ENCODE results near the gene PCF11. TPM values are rescaled to one million over a fixed set of nuclear protein-coding genes. Genes with fewer than 3 reads are reported as not detected.

The PCF11 gene
- total and polyA plus RNA-seq, 2 of the 13 experiments (the other 11 are each of a cell fraction or from before 2014, with no cell fraction given), result 40.3 to 47.7 TPM

DNA sequence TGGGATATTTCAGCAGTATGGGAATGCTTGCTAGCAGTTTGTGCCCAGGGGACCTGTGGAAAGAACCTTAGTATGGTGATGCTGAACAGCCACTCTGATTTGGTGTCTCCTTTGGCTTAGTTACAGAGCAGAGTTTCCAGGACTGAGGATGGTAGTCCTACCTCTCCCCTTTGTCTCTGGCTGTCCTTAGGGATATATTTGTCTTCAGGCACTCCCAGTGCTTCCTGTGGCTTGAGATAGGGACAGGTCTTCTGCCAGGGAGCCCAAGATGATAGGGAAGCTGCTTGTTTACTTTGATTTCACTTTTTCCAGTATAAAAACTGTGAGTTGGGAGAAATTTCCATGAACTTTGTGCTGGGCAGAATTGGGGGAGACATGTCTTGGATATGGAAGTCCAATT, 64.8 kb downstream of the PCF11 start:
- H3K79me2 ChIP-seq (ENCODE audit: insufficient read depth, low read length), result no peaks in the 10 kb centered on the region
- ChIA-PET CTCF (ENCODE audit: low intra/inter-chr PET ratio, low total read pairs) (no interaction called here), POLR2A (no interaction called here)
- H3K36me3 ChIP-seq (replicated peaks in 1 of 2; ENCODE audit: control insufficient read depth in 1 of 2, insufficient read depth in 2 of 2, low read length in 2 of 2), result no peaks in the 10 kb centered on the region
- no peak for TF ChIP-seq NPAS2 (CRISPR knock-in tag; IDR thresholded peaks at IDR 0.05; ENCODE audit: borderline replicate concordance)
- H3K4me3 ChIP-seq (replicated peaks in 1 of 3; ENCODE audit: insufficient read depth in 1 of 3, low read depth in 2 of 3, low read length in 3 of 3), result no peak overlapping the region
- no peak for DNase-seq (ENCODE audit: low spot score)
- no peak overlapping the region for H2AFZ ChIP-seq (ENCODE audit: low read length)
- FAIRE-seq, result no peak
- intact Hi-C loops (cut with micrococcal nuclease; ENCODE audit: unreplicated experiment), result no loop called here
- no peak overlapping the region for H3K4me2 ChIP-seq (ENCODE audit: low read depth, low read length)
- no peaks in the 10 kb centered on the region for H4K20me1 ChIP-seq (ENCODE audit: insufficient read depth, low read length)
- no TSS peak for BruUV-seq (replicated peaks)
- in situ Hi-C loops (cut with HindIII; ENCODE audit: extremely low pct_ligation_motif_present, low pct_unique_long_range_greater_than_20kb), result loop anchor here (10.0 kb wide), 1 partner anchor 593 kb away; no protein-coding TSS in a partner anchor
- no peak for ATAC-seq
- H3K27me3 ChIP-seq (ENCODE audit: control insufficient read depth in 1 of 2, insufficient read depth in 2 of 2, low read length in 2 of 2), result peaks cover 0 to 1% of the 10 kb centered on the region in 2 experiments; a peak in 2 of 5 replicates
- H3K4me1 ChIP-seq (ENCODE audit: insufficient read depth, low read length), result no peaks in the 10 kb centered on the region
- no peak overlapping the region for H3K9ac ChIP-seq (ENCODE audit: insufficient read depth, low read depth, low read length)
- no peak overlapping the region for H3K27ac ChIP-seq (ENCODE audit: extremely low read length, insufficient read depth, low read length)
- no peaks in the 10 kb centered on the region for H3K9me3 ChIP-seq (ENCODE audit: low read length)

DNA sequence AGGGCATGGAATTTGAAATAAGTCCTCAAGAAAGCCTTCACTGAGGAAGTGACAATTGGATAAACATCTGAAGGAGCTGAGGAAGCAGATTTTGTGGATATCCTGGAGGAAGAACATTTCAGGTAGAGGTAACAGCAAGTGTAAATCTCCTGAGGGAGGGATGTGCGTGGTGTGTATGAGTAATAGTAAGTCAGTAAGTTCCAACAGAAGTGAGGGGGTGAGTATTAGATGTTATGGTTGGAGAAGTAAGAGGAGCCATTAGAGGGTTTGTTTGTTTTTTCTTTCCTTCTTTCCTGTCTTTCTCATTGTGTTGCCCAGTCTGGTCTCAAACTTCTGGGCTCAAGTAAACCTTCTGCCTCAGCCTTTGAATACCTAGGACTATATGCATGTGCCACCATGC, 65.6 kb downstream of the PCF11 start:
- no TSS peak for BruUV-seq (replicated peaks)
- H3K4me1 ChIP-seq (ENCODE audit: insufficient read depth, low read length), result no peaks in the 10 kb centered on the region
- H3K9me3 ChIP-seq (ENCODE audit: low read length), result no peaks in the 10 kb centered on the region
- H3K4me2 ChIP-seq (ENCODE audit: low read depth, low read length), result no peak overlapping the region
- ChIA-PET CTCF (ENCODE audit: low intra/inter-chr PET ratio, low total read pairs) (no interaction called here), POLR2A (no interaction called here)
- in situ Hi-C loops (cut with HindIII; ENCODE audit: extremely low pct_ligation_motif_present, low pct_unique_long_range_greater_than_20kb), result loop anchor here (10.0 kb wide), 1 partner anchor 592 kb away; no protein-coding TSS in a partner anchor
- no peak overlapping the region for H3K9ac ChIP-seq (ENCODE audit: insufficient read depth, low read depth, low read length)
- ATAC-seq, result no peak
- WGBS (ENCODE audit: low lambda C conversion rate), result 69% methylated on average over 1 of the region's 1 CpG
- no peak overlapping the region for H3K27ac ChIP-seq (ENCODE audit: extremely low read length, insufficient read depth, low read length)
- H4K20me1 ChIP-seq (ENCODE audit: insufficient read depth, low read length), result no peaks in the 10 kb centered on the region
- intact Hi-C loops (cut with micrococcal nuclease; ENCODE audit: unreplicated experiment), result no loop called here
- H3K36me3 ChIP-seq (replicated peaks in 1 of 2; ENCODE audit: control insufficient read depth in 1 of 2, insufficient read depth in 2 of 2, low read length in 2 of 2), result no peaks in the 10 kb centered on the region
- no peak overlapping the region for H2AFZ ChIP-seq (ENCODE audit: low read length)
- no peak overlapping the region for H3K4me3 ChIP-seq (replicated peaks in 1 of 3; ENCODE audit: insufficient read depth in 1 of 3, low read depth in 2 of 3, low read length in 3 of 3)
- no peaks in the 10 kb centered on the region for H3K79me2 ChIP-seq (ENCODE audit: insufficient read depth, low read length)
- H3K27me3 ChIP-seq (ENCODE audit: control insufficient read depth in 1 of 2, insufficient read depth in 2 of 2, low read length in 2 of 2), result peaks cover 0 to 1% of the 10 kb centered on the region in 2 experiments; a peak in 2 of 5 replicates
- FAIRE-seq, result no peak
- no peak for DNase-seq (ENCODE audit: low spot score)
- no peak for TF ChIP-seq KAT2B (IDR thresholded peaks at IDR 0.05; ENCODE audit: borderline replicate concordance, low read depth, low read length)
- no peak for TF ChIP-seq RFXANK (CRISPR knock-in tag; IDR thresholded peaks at IDR 0.05)
- TF ChIP-seq, protein P1, sequence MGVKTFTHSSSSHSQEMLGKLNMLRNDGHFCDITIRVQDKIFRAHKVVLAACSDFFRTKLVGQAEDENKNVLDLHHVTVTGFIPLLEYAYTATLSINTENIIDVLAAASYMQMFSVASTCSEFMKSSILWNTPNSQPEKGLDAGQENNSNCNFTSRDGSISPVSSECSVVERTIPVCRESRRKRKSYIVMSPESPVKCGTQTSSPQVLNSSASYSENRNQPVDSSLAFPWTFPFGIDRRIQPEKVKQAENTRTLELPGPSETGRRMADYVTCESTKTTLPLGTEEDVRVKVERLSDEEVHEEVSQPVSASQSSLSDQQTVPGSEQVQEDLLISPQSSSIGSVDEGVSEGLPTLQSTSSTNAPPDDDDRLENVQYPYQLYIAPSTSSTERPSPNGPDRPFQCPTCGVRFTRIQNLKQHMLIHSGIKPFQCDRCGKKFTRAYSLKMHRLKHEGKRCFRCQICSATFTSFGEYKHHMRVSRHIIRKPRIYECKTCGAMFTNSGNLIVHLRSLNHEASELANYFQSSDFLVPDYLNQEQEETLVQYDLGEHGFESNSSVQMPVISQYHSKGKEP (CRISPR knock-in tag; IDR thresholded peaks at IDR 0.05), result no peak
- TF ChIP-seq, protein P2, sequence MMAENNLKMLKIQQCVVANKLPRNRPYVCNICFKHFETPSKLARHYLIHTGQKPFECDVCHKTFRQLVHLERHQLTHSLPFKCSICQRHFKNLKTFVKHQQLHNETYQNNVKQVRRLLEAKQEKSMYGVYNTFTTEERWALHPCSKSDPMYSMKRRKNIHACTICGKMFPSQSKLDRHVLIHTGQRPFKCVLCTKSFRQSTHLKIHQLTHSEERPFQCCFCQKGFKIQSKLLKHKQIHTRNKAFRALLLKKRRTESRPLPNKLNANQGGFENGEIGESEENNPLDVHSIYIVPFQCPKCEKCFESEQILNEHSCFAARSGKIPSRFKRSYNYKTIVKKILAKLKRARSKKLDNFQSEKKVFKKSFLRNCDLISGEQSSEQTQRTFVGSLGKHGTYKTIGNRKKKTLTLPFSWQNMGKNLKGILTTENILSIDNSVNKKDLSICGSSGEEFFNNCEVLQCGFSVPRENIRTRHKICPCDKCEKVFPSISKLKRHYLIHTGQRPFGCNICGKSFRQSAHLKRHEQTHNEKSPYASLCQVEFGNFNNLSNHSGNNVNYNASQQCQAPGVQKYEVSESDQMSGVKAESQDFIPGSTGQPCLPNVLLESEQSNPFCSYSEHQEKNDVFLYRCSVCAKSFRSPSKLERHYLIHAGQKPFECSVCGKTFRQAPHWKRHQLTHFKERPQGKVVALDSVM (CRISPR knock-in tag; IDR thresholded peaks at IDR 0.05), result no peak
- TF ChIP-seq GFI1 (CRISPR knock-in tag; IDR thresholded peaks at IDR 0.05; ENCODE audit: borderline replicate concordance), result no peak
- TF ChIP-seq, protein P3, sequence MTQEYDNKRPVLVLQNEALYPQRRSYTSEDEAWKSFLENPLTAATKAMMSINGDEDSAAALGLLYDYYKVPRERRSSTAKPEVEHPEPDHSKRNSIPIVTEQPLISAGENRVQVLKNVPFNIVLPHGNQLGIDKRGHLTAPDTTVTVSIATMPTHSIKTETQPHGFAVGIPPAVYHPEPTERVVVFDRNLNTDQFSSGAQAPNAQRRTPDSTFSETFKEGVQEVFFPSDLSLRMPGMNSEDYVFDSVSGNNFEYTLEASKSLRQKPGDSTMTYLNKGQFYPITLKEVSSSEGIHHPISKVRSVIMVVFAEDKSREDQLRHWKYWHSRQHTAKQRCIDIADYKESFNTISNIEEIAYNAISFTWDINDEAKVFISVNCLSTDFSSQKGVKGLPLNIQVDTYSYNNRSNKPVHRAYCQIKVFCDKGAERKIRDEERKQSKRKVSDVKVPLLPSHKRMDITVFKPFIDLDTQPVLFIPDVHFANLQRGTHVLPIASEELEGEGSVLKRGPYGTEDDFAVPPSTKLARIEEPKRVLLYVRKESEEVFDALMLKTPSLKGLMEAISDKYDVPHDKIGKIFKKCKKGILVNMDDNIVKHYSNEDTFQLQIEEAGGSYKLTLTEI (CRISPR knock-in tag; conservative IDR thresholded peaks at IDR 0.05), result no peak
- no peak for TF ChIP-seq ZNF382 (CRISPR knock-in tag; IDR thresholded peaks at IDR 0.05; ENCODE audit: borderline replicate concordance)
- no peak for TF ChIP-seq TP53 (CRISPR knock-in tag; conservative IDR thresholded peaks at IDR 0.05)
- TF ChIP-seq NFYB (CRISPR knock-in tag; IDR thresholded peaks at IDR 0.05), result no peak
- TF ChIP-seq KAT8 (CRISPR knock-in tag; IDR thresholded peaks at IDR 0.05), result no peak
- TF ChIP-seq, protein P4, sequence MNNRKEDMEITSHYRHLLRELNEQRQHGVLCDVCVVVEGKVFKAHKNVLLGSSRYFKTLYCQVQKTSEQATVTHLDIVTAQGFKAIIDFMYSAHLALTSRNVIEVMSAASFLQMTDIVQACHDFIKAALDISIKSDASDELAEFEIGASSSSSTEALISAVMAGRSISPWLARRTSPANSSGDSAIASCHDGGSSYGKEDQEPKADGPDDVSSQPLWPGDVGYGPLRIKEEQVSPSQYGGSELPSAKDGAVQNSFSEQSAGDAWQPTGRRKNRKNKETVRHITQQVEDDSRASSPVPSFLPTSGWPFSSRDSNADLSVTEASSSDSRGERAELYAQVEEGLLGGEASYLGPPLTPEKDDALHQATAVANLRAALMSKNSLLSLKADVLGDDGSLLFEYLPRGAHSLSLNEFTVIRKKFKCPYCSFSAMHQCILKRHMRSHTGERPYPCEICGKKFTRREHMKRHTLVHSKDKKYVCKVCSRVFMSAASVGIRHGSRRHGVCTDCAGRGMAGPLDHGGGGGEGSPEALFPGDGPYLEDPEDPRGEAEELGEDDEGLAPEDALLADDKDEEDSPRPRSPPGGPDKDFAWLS (CRISPR knock-in tag; IDR thresholded peaks at IDR 0.05; ENCODE audit: borderline replicate concordance), result no peak
